ENCODE data around the gene PLA2G15. TPM values are rescaled to one million over a fixed set of nuclear protein-coding genes. Genes with fewer than 3 reads are reported as not detected.

PLA2G15 gene
- total RNA-seq, 1 experiment from 2014 or later = 4.6 TPM

- H3K4me1 Mint-ChIP-seq (ENCODE audit: insufficient read depth, unreplicated experiment) = peaks cover 4% of the 10 kb centered on the region
- TF ChIP-seq CTCF (IDR thresholded peaks at IDR 0.05; ENCODE audit: unreplicated experiment) = no peak
- DNase-seq (ENCODE audit: unreplicated experiment) = no peak
- ChIA-PET CTCF (interaction anchor here (0.6 to 2.9 kb wide), 6 partner anchors 8 to 1352 kb away, joined by 3 to 18 read pairs (median 4); no protein-coding TSS in a partner anchor), POLR2A (interaction anchor here (1.1 to 8.2 kb wide), 3 partner anchors 8 to 60 kb away, joined by 6 to 92 read pairs (median 18); partner anchors contain the start of genes ESRP2, PRMT7 and SLC7A6OS)
- intact Hi-C loops (cut with micrococcal nuclease) = no loop called here
- H3K9me3 Mint-ChIP-seq (ENCODE audit: unreplicated experiment) = no peaks in the 10 kb centered on the region
- BruUV-seq (replicated peaks) = no TSS peak
- no peaks in the 10 kb centered on the region for H3K27me3 Mint-ChIP-seq (ENCODE audit: insufficient read depth, unreplicated experiment)
- H3K27ac Mint-ChIP-seq (ENCODE audit: low read depth, unreplicated experiment) = no peak overlapping the region
- no peak overlapping the region for H3K4me3 Mint-ChIP-seq (ENCODE audit: unreplicated experiment)
- H3K36me3 Mint-ChIP-seq (ENCODE audit: insufficient read depth, unreplicated experiment) = peaks cover 88% of the 10 kb centered on the region
These were observed 51.1 kb downstream of the PLA2G15 start for GRCh38 chr16:68296291-68296690.

GRCh38 chr16:68296693-68297092, 51.5 kb downstream of the PLA2G15 start:
- POLR2A ChIA-PET = interaction anchor here (0.6 to 8.2 kb wide), 4 partner anchors 8 to 564 kb away, joined by 3 to 92 read pairs (median 12); partner anchors contain the start of genes ESRP2, PRMT7 and SLC7A6OS
- Mint-ChIP-seq H3K36me3 (ENCODE audit: insufficient read depth, unreplicated experiment) (peaks cover 89% of the 10 kb centered on the region), H3K9me3 (ENCODE audit: unreplicated experiment) (no peaks in the 10 kb centered on the region), H3K27me3 (ENCODE audit: insufficient read depth, unreplicated experiment) (no peaks in the 10 kb centered on the region), H3K27ac (ENCODE audit: low read depth, unreplicated experiment) (no peak overlapping the region), H3K4me3 (ENCODE audit: unreplicated experiment) (no peak overlapping the region), H3K4me1 (ENCODE audit: insufficient read depth, unreplicated experiment) (peaks cover 4% of the 10 kb centered on the region)
- no peak for TF ChIP-seq CTCF (IDR thresholded peaks at IDR 0.05; ENCODE audit: unreplicated experiment)
- CTCF ChIA-PET = interaction anchor here (0.6 to 2.9 kb wide), 6 partner anchors 9 to 1352 kb away, joined by 3 to 18 read pairs (median 4); no protein-coding TSS in a partner anchor
- intact Hi-C loops (cut with micrococcal nuclease) = no loop called here
- BruUV-seq (replicated peaks) = no TSS peak
- no peak for DNase-seq (ENCODE audit: unreplicated experiment)

- Mint-ChIP-seq H3K27ac (ENCODE audit: low read depth, unreplicated experiment) (no peak overlapping the region), H3K27me3 (ENCODE audit: insufficient read depth, unreplicated experiment) (no peaks in the 10 kb centered on the region), H3K36me3 (ENCODE audit: insufficient read depth, unreplicated experiment) (peaks cover 91% of the 10 kb centered on the region), H3K9me3 (ENCODE audit: unreplicated experiment) (no peaks in the 10 kb centered on the region), H3K4me1 (ENCODE audit: insufficient read depth, unreplicated experiment) (peaks cover 4% of the 10 kb centered on the region), H3K4me3 (ENCODE audit: unreplicated experiment) (no peak overlapping the region)
- intact Hi-C loops (cut with micrococcal nuclease) = no loop called here
- ChIA-PET POLR2A (interaction anchor here (0.6 to 8.2 kb wide), 7 partner anchors 9 to 61 kb away, joined by 3 to 92 read pairs (median 18); partner anchors contain the start of genes ESRP2, PRMT7, SLC7A6 and SLC7A6OS), CTCF (interaction anchor here (0.7 to 3.8 kb wide), 3 partner anchors 9 to 36 kb away, joined by 4 to 67 read pairs (median 5); partner anchors contain the start of gene SLC7A6)
- TF ChIP-seq CTCF (IDR thresholded peaks at IDR 0.05; ENCODE audit: unreplicated experiment) = no peak
- no TSS peak for BruUV-seq (replicated peaks)
- DNase-seq (ENCODE audit: unreplicated experiment) = peak; percentile 59
These were observed 52.7 kb downstream of the PLA2G15 start for GRCh38 chr16:68297908-68298307.

GRCh38 chr16:68298312-68298711, 53.1 kb downstream of the PLA2G15 start:
- DNase-seq (ENCODE audit: unreplicated experiment) = no peak
- peaks cover 91% of the 10 kb centered on the region for H3K36me3 Mint-ChIP-seq (ENCODE audit: insufficient read depth, unreplicated experiment)
- H3K4me3 Mint-ChIP-seq (ENCODE audit: unreplicated experiment) = no peak overlapping the region
- CTCF ChIA-PET = interaction anchor here (0.7 to 3.8 kb wide), 3 partner anchors 10 to 36 kb away, joined by 4 to 67 read pairs (median 12); partner anchors contain the start of gene SLC7A6
- H3K27me3 Mint-ChIP-seq (ENCODE audit: insufficient read depth, unreplicated experiment) = no peaks in the 10 kb centered on the region
- POLR2A ChIA-PET = interaction anchor here (0.7 to 8.2 kb wide), 8 partner anchors 9 to 1465 kb away, joined by 4 to 92 read pairs (median 16); partner anchors contain the start of genes ESRP2, PRMT7, SLC7A6 and SLC7A6OS
- TF ChIP-seq CTCF (IDR thresholded peaks at IDR 0.05; ENCODE audit: unreplicated experiment) = no peak
- intact Hi-C loops (cut with micrococcal nuclease) = no loop called here
- no peaks in the 10 kb centered on the region for H3K9me3 Mint-ChIP-seq (ENCODE audit: unreplicated experiment)
- peak overlapping the region; percentile 39 for H3K27ac Mint-ChIP-seq (ENCODE audit: low read depth, unreplicated experiment)
- H3K4me1 Mint-ChIP-seq (ENCODE audit: insufficient read depth, unreplicated experiment) = peaks cover 3% of the 10 kb centered on the region
- no TSS peak for BruUV-seq (replicated peaks)

Measured in MCF 10A (cell line).